Urinary bladder (tissue), 4 donors: ENCODE results near the gene EEF1AKMT3. TPM values are rescaled to one million over a fixed set of nuclear protein-coding genes. Genes with fewer than 3 reads are reported as not detected.
"Not testable (repeated sequence)": the region's sequence is repeated elsewhere in the genome, so short reads cannot be mapped to it uniquely, and the experiment has no call there.

Experiments used
- DNase-seq: peaks from one replicate; pipeline ENCODE4 v3.0.0-alpha.2; 2015; ENCODE audit errors: extremely low spot score
- H3K27ac ChIP-seq: one replicate; pipeline ENCODE4 v1.5.1; 2013; ENCODE audit warnings: low read depth, mild to moderate bottlenecking, moderate library complexity
- H3K36me3 ChIP-seq: one replicate; pipeline ENCODE4 v1.6.1; 2013; ENCODE audit warnings: mild to moderate bottlenecking, moderate library complexity; ENCODE audit not compliant: insufficient read depth
- H3K4me1 ChIP-seq: one replicate; pipeline ENCODE4 v1.6.1; 2013; ENCODE audit warnings: mild to moderate bottlenecking, moderate library complexity; ENCODE audit not compliant: insufficient read depth
- H3K4me3 ChIP-seq: one replicate; pipeline ENCODE4 v1.5.1; 2013; ENCODE audit warnings: low read depth, low read length
- WGBS: extraction: QIAGEN DNeasy Blood & Tissue Kit; methylation state at CpG from one replicate; pipeline ENCODE4 v1.1.7; 2013; 5-methylcytosine and 5-hydroxymethylcytosine counted together
- polyA plus RNA-seq: library from polyadenylated mRNA; stranded (reverse); fragments of 200-250 nt; gene quantifications from one replicate; pipeline ENCODE4 v1.2.3, GENCODE V29; 2013
- total RNA-seq: library from RNA; depleted of rRNA; stranded (reverse); fragments of >200 nt; gene quantifications from one replicate; pipeline ENCODE4 v1.2.3, GENCODE V29; 2014
- donor health status: healthy with polysubstance abuse.
- donor health status: healthy.

EEF1AKMT3 gene
- total and polyA plus RNA-seq, 2 donors: 9.7 to 11.9 TPM

DNA sequence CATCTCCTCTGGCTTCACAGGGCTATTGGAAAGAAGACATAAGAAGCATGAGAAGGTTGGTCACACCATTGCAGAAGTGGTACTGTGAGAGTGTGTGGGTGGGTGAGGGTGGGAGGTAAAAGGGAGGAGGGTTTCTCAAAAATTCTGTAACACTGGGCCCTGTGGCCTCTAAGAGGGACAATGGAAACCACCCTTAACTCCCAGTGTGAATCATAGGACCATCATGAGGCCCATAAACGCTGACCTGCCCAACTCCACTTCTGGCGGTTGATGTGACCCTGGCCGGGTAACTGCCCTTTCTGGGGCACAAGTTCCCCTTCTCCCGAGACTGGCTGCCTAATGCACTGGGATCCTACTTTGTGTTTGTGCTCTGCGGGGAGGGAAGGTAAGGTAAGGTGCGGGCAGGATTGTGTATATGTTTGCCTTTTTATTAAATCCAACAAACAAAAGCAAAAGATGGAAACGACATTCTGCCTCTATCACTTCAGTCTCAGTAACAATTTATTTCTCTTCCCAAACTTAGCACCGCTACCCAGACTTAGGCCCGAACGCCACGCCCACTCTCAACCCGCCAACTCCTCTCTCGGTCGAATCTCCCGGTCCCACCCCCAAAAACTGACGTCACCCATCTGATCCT, 1.1 kb upstream of the EEF1AKMT3 start:
- H3K36me3 ChIP-seq: no peaks in the 10 kb centered on the region
- peak; percentile 89 for DNase-seq
- peak overlapping the region; percentile 88 for H3K27ac ChIP-seq
- WGBS: 2% methylated on average over 16 of the region's 16 CpGs
- H3K4me1 ChIP-seq: no peaks in the 10 kb centered on the region
- peak overlapping the region; percentile 65 for H3K4me3 ChIP-seq

DNA sequence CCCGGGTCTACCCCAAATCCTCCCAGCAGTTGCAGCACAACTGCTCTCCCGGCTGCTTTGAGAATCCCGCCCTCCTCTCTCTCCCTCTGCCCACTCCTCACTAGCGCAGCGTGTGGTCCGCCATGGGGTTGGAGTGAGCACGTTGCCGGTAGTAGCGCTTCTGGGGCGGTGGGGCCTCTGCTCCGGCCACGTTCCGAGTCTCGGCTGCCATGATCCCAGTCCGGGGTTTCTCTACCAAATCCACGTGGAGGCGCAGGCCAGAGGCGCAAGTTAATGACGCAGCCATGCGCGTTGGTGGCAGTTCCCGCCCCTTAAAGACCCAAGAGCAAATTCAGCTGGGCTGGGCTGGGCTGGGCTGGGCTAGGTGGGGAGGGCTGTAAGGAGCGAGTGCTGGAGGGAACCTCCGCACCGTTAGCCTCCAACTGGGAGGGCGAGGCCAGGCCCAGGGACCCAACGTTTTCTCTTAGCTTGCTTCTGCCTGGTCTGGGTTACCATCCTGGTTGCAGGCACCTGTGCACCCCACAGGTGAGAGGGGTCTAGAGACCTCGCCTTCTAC, 463 bp upstream of the EEF1AKMT3 start, which contains the start of gene METTL1:
TSS of gene METTL1 (minus strand) at position 233 of the 556 bp plus-strand sequence. CDS start at position 211, 22 bp downstream.
- DNase-seq: peak; percentile 95

DNA sequence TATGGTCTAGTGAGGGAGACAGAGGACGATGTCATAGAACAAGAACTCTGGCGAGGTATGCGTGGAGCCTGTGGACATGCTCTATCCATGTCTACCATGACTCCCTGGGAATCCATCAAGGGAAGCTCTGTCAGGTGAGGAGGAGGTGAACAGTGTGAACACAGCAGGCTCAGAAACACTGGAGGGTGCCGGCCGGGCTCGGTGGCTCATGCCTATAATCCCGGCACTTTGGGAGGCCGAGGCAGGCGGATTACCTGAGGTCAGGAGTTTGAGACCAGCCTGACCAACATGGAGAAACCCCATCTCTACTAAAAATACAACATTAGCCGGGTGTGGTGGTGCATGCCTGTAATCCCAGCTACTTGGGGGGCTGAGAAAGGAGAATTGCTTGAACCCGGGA, 2.2 kb downstream of the EEF1AKMT3 start:
- WGBS: 93% methylated on average over 11 of the region's 11 CpGs
- H3K4me1 ChIP-seq, H3K4me3 ChIP-seq, H3K36me3 ChIP-seq, DNase-seq, H3K27ac ChIP-seq: not testable (repeated sequence)

More for the DNA sequence above, 463 bp upstream of the EEF1AKMT3 start, which contains the start of gene METTL1:
- Histone ChIP-seq H3K27ac (peak within 1 kb of the TSS; percentile 88), H3K4me3 (peak within 1 kb of the TSS; percentile 65), H3K36me3 (no peaks in the 10 kb centered on the region), H3K4me1 (no peaks in the 10 kb centered on the region)
- WGBS: under 1% methylated on average over 28 of the region's 28 CpGs

DNA sequence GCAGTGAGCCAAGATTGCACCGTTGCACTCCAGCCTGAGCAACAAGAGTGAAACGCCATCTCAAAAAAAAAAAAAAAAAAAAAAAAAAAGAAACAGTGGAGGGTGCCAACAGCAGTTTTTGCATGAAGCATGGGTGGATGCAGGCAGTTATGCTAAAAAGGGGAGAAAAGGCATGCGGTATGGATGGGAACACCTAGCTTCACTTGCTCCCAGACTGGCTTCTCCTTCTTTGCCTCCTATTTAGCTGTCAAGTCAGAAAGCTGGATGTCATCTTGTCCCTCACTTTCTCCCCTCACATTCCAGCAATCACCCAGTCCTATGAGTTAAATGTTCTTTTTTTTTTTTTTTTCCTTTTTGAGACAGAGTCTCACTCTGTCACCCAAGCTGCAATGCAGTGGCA, 2.6 kb downstream of the EEF1AKMT3 start:
- WGBS: 70% methylated on average over 3 of the region's 3 CpGs
- no peak overlapping the region for H3K4me3 ChIP-seq
- no peaks in the 10 kb centered on the region for H3K36me3 ChIP-seq
- DNase-seq: no peak
- no peaks in the 10 kb centered on the region for H3K4me1 ChIP-seq
- H3K27ac ChIP-seq: no peak overlapping the region

DNA sequence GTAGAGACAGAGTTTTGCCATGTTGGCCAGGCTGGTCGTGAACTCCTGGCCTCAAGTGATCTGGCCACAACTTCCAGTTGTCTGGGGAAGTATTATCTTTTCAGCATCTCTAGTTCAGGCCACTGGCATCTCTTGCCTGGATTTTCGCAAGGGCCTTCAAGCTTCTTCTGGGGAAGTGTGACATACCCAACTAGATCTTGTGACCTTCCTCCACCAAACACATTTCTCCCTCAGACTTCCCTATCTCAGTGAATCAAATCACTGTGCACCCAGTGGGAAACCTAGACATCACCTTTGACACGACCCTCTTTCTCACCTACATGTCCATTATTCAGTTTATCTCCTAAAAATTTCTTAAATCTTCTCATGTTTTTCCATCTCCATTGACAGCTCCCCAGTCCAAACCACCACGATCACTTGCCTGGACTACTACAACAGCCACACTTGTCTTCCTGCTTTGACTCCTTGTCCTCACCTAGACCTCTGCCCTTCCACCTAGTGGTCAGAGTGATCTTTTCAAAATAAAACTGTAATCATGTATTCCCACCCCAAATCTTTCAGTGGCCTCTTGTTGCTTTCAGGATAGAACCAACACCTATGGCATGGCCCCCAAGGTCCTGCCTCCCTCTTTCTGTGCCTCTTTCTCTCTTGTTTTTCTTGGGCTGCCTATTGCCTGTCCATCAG, 3.3 kb downstream of the EEF1AKMT3 start:
- H3K4me1 ChIP-seq: no peaks in the 10 kb centered on the region
- H3K27ac ChIP-seq: no peak overlapping the region
- WGBS: 83% methylated on average over 4 of the region's 4 CpGs
- H3K36me3 ChIP-seq: no peaks in the 10 kb centered on the region
- no peak overlapping the region for H3K4me3 ChIP-seq
- DNase-seq: no peak

DNA sequence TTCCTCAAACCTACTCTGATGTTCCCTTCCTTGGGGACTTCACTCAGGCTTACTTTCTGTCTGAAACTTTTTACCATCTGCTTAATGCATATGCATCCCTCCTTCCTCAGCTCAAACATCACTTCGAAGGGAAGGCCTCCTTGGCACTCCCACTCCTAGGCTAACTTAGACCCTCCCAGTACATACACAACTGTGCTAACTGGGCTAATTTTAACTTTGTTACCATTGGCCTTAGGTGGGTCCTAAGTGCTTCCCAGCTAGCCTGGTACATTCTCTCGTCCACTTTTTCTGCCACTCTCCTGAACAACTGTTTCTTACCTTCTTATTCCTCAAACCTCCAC, 3.8 kb downstream of the EEF1AKMT3 start:
- WGBS: 94% methylated on average over 2 of the region's 2 CpGs
- no peak overlapping the region for H3K27ac ChIP-seq
- no peak for DNase-seq
- no peaks in the 10 kb centered on the region for H3K36me3 ChIP-seq
- no peaks in the 10 kb centered on the region for H3K4me1 ChIP-seq
- no peak overlapping the region for H3K4me3 ChIP-seq

DNA sequence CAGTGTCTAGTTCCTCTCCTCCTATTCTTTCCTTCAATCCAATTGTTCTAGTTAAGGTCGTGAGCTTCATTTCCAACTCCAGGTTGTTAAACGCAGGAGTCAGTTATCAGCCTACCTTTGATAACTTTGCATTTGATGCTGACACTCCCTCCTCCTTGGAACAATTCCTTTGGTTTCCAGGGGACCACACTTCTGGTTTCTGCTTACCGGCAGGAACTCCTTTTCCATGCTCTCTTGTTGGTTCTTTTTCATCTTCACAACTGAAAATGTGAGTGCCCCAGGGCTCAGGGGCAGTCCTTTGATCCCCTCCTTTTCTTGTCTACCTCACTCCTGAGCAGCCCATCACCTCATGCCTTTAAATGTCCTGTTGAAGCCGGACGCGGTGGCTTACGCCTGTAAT, 5.0 kb downstream of the EEF1AKMT3 start:
- no peaks in the 10 kb centered on the region for H3K36me3 ChIP-seq
- H3K4me3 ChIP-seq: no peak overlapping the region
- H3K27ac ChIP-seq: no peak overlapping the region
- 90% methylated on average over 7 of the region's 7 CpGs for WGBS
- no peaks in the 10 kb centered on the region for H3K4me1 ChIP-seq
- DNase-seq: no peak

DNA sequence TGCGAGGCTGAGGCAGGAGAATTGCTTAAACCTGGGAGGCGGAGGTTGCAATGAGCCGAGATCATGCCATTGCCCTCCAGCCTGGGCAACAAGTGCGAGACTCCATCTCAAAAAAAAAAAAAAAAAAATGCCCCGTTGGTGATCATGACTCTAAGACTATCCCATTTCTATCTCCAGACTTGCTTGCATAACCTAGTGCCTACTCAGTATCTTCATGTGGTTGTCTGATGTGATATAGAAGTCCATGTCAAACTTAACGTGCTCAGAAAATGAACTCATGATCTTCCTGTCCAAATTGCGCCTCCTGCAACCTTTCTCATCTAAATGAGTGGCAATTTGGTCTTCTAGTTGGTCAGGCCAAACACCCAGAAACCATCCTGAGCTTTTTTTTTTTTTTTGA, 5.5 kb downstream of the EEF1AKMT3 start:
- no peak for DNase-seq
- no peaks in the 10 kb centered on the region for H3K36me3 ChIP-seq
- no peak overlapping the region for H3K4me3 ChIP-seq
- no peak overlapping the region for H3K27ac ChIP-seq
- 94% methylated on average over 7 of the region's 7 CpGs for WGBS
- no peaks in the 10 kb centered on the region for H3K4me1 ChIP-seq

DNA sequence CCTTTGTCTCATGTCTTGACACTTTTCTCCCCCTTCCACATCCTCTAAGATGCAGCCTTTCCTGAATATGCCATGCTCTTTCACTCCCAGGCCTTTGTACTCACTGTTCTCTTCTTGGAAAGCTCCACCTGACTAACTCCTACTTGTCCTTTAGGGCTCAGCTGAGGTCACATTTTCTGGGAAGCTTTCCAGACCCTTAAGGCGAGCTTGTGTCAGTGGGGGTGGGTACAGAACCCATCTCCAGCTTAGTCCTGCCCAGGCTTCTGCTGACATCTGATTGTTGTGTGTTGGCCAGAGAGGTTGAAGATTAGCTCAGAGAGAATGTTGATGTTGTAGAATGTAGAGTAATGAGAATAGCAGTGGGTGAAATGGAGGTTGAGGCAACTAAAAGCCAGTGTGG, 7.3 kb downstream of the EEF1AKMT3 start:
- no peaks in the 10 kb centered on the region for H3K4me1 ChIP-seq
- no peak for DNase-seq
- no peaks in the 10 kb centered on the region for H3K36me3 ChIP-seq
- 64% methylated on average over 1 of the region's 1 CpG for WGBS
- H3K27ac ChIP-seq: no peak overlapping the region
- no peak overlapping the region for H3K4me3 ChIP-seq

DNA sequence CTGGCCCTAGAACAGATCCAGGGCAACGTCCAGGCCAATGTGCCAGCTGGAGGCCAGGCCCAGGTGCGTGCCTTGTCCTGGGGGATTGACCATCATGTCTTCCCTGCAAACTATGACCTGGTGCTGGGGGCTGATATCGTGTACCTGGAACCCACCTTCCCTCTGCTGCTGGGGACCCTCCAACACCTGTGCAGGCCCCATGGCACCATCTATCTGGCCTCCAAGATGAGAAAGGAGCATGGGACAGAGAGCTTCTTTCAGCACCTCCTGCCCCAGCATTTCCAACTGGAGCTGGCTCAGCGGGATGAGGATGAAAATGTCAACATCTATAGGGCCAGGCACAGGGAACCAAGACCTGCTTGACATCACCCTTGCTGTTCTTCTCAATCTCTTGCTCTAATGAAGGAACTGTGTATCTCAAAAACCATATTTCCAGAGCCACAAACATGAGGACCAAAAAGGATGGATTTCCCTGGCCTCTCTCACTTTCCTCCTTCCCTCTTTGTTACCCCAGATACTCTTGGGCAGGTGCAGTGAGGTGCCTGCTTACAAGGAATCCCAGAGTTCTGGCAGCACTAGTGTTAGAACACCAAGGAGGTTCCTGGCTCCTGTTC, 8.0 kb downstream of the EEF1AKMT3 start:
- DNase-seq: no peak
- 91% methylated on average over 4 of the region's 4 CpGs for whole genome bisulfite sequencing

DNA sequence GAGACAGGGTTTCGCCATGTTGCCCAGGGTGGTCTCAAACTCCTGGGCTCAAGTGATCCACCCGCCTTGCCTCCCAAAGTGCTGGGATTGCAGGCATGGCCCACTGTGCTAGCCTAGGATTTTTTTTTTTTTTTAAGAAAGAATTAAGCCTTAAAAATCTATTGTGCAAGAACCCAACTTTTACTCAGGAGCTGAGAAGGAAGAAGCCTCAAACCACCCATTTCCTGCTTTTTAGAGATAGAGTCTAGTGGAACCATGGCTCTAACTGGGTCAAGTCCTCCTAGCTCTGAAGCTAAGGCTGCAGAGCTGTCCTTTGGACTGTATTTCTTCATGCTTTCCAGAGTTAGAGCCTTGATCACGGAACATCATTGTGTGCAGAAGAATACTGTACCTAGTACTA, 8.8 kb downstream of the EEF1AKMT3 start:
- H3K4me3 ChIP-seq: no peak overlapping the region
- H3K36me3 ChIP-seq: peaks cover 3% of the 10 kb centered on the region
- no peak for DNase-seq
- no peaks in the 10 kb centered on the region for H3K4me1 ChIP-seq
- no peak overlapping the region for H3K27ac ChIP-seq
- 94% methylated on average over 3 of the region's 3 CpGs for WGBS

More for the DNA sequence above, 8.0 kb downstream of the EEF1AKMT3 start:
- no peak overlapping the region for H3K4me3 ChIP-seq
- no peak overlapping the region for H3K27ac ChIP-seq
- H3K36me3 ChIP-seq: no peaks in the 10 kb centered on the region
- H3K4me1 ChIP-seq: no peaks in the 10 kb centered on the region

DNA sequence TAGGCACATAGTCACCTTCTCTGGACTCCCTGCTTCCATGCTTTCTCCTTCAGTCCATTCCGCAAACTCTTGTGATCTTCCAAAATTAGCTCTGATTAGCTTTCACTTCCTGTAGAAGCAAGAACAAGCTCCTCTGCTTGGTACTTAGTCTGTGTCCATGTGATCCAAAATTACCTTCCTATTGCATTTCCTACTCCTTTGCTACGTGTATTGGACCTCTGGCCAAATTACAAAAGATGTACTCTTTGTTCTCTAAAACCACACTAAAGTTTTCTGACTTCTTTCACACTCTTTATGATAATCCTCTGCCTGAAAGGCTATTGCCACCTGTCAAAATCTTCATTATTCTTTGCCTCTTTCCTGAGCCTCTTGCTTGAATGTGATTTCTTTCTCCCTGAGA, 9.4 kb downstream of the EEF1AKMT3 start:
- H3K4me3 ChIP-seq: no peak overlapping the region
- WGBS: 69% methylated on average over 2 of the region's 2 CpGs
- H3K4me1 ChIP-seq: no peaks in the 10 kb centered on the region
- no peak overlapping the region for H3K27ac ChIP-seq
- H3K36me3 ChIP-seq: peaks cover 5% of the 10 kb centered on the region
- DNase-seq: no peak

DNA sequence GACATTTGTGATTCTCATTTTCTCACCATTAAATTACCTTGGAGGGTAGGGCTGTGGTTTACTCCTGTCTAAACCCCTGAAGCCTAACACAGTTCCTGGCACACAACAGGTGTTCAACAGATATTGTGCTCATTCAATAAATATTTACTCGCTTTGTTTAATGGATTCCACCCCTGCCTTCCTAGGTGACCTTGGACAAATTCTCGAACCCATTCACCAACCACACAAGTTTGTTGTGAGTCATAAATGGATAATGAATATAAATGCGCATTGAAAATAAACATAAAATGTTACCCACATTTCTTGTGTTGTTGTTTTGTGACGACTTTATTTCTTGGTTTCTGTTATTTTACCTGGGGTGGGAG, 9.8 kb downstream of the EEF1AKMT3 start:
- no peak overlapping the region for H3K4me3 ChIP-seq
- H3K4me1 ChIP-seq: no peaks in the 10 kb centered on the region
- peaks cover 5% of the 10 kb centered on the region for H3K36me3 ChIP-seq
- no peak overlapping the region for H3K27ac ChIP-seq
- no peak for DNase-seq
- WGBS: 22% methylated on average over 4 of the region's 4 CpGs
